Measurements from ENCODE around the gene AHCYL2. TPM values are rescaled to one million over a fixed set of nuclear protein-coding genes. Genes with fewer than 3 reads are reported as not detected.

AHCYL2 gene
- total RNA-seq, 2 donors from 2014 or later: 30.8 to 31.4 TPM

DNA sequence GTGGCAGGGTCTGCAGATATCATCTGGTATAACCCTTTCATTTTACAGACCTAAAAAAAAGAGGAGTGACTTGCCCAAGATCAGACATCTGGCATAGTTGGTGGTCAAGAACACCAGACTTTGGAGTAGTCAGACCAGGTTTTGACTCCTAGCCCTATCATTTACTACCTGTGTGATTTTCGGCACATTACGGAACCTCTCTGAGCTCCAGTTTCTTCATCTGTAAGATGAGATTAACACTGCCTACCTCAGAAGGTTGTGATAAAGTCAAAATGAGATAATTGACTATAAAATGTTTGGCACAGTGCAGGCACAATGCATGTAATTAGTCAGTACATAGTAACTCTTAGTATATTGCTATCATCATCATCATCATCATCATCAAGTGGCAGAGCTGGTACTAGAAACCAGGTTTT is 210.6 kb downstream of the AHCYL2 start:
- Histone ChIP-seq H3K27ac (ENCODE audit: low read depth, low read length) (no peak overlapping the region), H3K9me3 (ENCODE audit: control insufficient read depth, low read length) (no peaks in the 10 kb centered on the region), H3K27me3 (ENCODE audit: control insufficient read depth, insufficient read depth, low read length, poor library complexity, severe bottlenecking) (no peaks in the 10 kb centered on the region), H3K4me3 (ENCODE audit: low read length) (peak overlapping the region; percentile 92), H3K4me1 (ENCODE audit: control insufficient read depth, insufficient read depth, low read length) (peaks cover 9% of the 10 kb centered on the region), H3K36me3 (ENCODE audit: control insufficient read depth, insufficient read depth, low read length) (peaks cover under 1% of the 10 kb centered on the region), H3K9ac (ENCODE audit: extremely low read depth, low read length, poor library complexity, severe bottlenecking) (no peak overlapping the region)
- H3K36me3 Mint-ChIP-seq (ENCODE audit: low read depth): peaks cover 3% of the 10 kb centered on the region
- TF ChIP-seq, protein P1, sequence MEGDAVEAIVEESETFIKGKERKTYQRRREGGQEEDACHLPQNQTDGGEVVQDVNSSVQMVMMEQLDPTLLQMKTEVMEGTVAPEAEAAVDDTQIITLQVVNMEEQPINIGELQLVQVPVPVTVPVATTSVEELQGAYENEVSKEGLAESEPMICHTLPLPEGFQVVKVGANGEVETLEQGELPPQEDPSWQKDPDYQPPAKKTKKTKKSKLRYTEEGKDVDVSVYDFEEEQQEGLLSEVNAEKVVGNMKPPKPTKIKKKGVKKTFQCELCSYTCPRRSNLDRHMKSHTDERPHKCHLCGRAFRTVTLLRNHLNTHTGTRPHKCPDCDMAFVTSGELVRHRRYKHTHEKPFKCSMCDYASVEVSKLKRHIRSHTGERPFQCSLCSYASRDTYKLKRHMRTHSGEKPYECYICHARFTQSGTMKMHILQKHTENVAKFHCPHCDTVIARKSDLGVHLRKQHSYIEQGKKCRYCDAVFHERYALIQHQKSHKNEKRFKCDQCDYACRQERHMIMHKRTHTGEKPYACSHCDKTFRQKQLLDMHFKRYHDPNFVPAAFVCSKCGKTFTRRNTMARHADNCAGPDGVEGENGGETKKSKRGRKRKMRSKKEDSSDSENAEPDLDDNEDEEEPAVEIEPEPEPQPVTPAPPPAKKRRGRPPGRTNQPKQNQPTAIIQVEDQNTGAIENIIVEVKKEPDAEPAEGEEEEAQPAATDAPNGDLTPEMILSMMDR (conservative IDR thresholded peaks at IDR 0.05): no peak
- peaks cover 27% of the 10 kb centered on the region for H3K4me1 Mint-ChIP-seq
- DNase-seq: no peak
- no peak overlapping the region for H3K27ac Mint-ChIP-seq
- 92% methylated on average over 2 of the region's 2 CpGs; no CpG with 5 or more reads in 1 of the 2 experiments for WGBS, 2 experiments (ENCODE audit: insufficient coverage in 1 of 2, insufficient read length in 1 of 2)
- H3K9me3 Mint-ChIP-seq: no peaks in the 10 kb centered on the region
- peak overlapping the region; percentile 84 for H3K4me3 Mint-ChIP-seq
- H3K27me3 Mint-ChIP-seq (ENCODE audit: insufficient read depth): no peaks in the 10 kb centered on the region

DNA sequence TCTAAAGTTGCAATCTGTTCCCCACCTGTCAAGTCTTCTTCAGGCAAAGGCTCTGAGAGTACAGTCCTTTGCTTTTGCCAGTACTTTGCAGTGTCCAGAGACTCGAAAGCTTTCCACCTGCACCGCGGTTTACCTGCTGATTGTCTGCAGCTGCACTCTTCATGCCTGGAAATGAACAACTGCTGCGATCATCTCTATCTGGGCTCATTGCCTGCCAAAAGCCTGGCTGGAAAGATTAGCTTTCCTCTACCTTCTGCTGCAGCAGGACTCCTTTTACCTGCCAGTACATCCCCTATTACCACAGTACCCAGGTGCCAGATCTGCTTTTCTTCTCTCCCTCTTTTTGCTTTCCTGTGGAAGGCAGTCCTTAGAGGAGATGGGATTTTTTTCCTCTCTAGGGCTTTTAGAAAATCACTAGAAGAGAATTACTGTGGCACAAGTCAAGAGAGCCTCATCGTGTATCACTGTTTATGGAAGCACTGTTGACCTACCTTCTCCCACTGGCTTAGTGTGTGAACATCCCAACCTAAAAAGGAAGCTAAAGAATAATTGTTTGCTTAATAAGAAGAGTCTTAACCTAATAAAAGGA is 211.6 kb downstream of the AHCYL2 start:
- DNase-seq: no peak
- H3K4me3 ChIP-seq (ENCODE audit: low read length): no peak overlapping the region
- Mint-ChIP-seq H3K4me1 (peaks cover 27% of the 10 kb centered on the region), H3K27ac (no peak overlapping the region), H3K4me3 (peak overlapping the region; percentile 14), H3K9me3 (no peaks in the 10 kb centered on the region), H3K36me3 (ENCODE audit: low read depth) (peaks cover 5% of the 10 kb centered on the region), H3K27me3 (ENCODE audit: insufficient read depth) (no peaks in the 10 kb centered on the region)
- 94 to 98% methylated on average over 5 of the region's 5 CpGs for WGBS, 2 experiments (ENCODE audit: insufficient coverage in 1 of 2, insufficient read length in 1 of 2)
- no peak overlapping the region for H3K9ac ChIP-seq (ENCODE audit: extremely low read depth, low read length, poor library complexity, severe bottlenecking)
- H3K36me3 ChIP-seq (ENCODE audit: control insufficient read depth, insufficient read depth, low read length): peaks cover 4% of the 10 kb centered on the region
- H3K27ac ChIP-seq (ENCODE audit: low read depth, low read length): no peak overlapping the region
- no peaks in the 10 kb centered on the region for H3K9me3 ChIP-seq (ENCODE audit: control insufficient read depth, low read length)
- no peaks in the 10 kb centered on the region for H3K27me3 ChIP-seq (ENCODE audit: control insufficient read depth, insufficient read depth, low read length, poor library complexity, severe bottlenecking)
- H3K4me1 ChIP-seq (ENCODE audit: control insufficient read depth, insufficient read depth, low read length): peaks cover 9% of the 10 kb centered on the region
- TF ChIP-seq, protein P1 (conservative IDR thresholded peaks at IDR 0.05): no peak

DNA sequence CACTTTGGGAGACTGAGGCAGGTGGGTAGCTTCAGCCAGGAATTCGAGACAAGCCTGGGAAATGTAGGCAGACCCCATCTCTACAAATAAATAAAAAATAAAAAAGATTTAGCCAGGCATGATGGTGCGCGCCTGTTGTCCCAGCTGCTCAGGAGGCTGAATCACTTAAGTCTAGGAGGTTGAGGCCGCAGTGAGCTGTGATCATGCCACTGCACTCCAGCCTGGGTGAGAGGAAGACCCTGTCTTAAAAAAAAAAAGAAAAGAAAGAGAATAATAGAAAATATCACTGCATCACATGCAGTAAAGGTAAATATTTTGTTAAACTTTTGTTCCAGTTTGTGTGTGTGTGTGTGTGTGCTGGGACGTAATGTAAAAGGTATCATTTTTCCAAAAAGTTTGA is 212.4 kb downstream of the AHCYL2 start:
- 90 to 100% methylated on average over 3 to 5 of the region's 5 CpGs for WGBS, 2 experiments (ENCODE audit: insufficient coverage in 1 of 2, insufficient read length in 1 of 2)
- DNase-seq: no peak
- no peak overlapping the region for H3K9ac ChIP-seq (ENCODE audit: extremely low read depth, low read length, poor library complexity, severe bottlenecking)
- H3K4me3 ChIP-seq (ENCODE audit: low read length): no peak overlapping the region
- TF ChIP-seq, protein P1 (conservative IDR thresholded peaks at IDR 0.05): no peak
- no peaks in the 10 kb centered on the region for H3K9me3 ChIP-seq (ENCODE audit: control insufficient read depth, low read length)
- Mint-ChIP-seq H3K36me3 (ENCODE audit: low read depth) (peaks cover 5% of the 10 kb centered on the region), H3K4me1 (peaks cover 25% of the 10 kb centered on the region), H3K27me3 (ENCODE audit: insufficient read depth) (no peaks in the 10 kb centered on the region), H3K27ac (no peak overlapping the region), H3K4me3 (no peak overlapping the region), H3K9me3 (no peaks in the 10 kb centered on the region)
- no peaks in the 10 kb centered on the region for H3K27me3 ChIP-seq (ENCODE audit: control insufficient read depth, insufficient read depth, low read length, poor library complexity, severe bottlenecking)
- peaks cover 4% of the 10 kb centered on the region for H3K36me3 ChIP-seq (ENCODE audit: control insufficient read depth, insufficient read depth, low read length)
- H3K4me1 ChIP-seq (ENCODE audit: control insufficient read depth, insufficient read depth, low read length): peaks cover 7% of the 10 kb centered on the region
- H3K27ac ChIP-seq (ENCODE audit: low read depth, low read length): no peak overlapping the region

Measured in endodermal cell (in vitro differentiated cells).